NOMO-1 treated with DMSO at 0.1 percent for 48 hours (cell line): ENCODE measurements around the gene SCNM1.
A peak's percentile ranks its signal among the peaks of the same experiment; 100 is the strongest.
"Not testable (repeated sequence)": the region's sequence is repeated elsewhere in the genome, so short reads cannot be mapped to it uniquely, and the experiment has no call there.

Experiments
- DNase-seq: peaks from one replicate; lab custom pipeline; 2025; ENCODE audit not compliant: unreplicated experiment; lab: John Stamatoyannopoulos, UW

SCNM1 gene

DNA sequence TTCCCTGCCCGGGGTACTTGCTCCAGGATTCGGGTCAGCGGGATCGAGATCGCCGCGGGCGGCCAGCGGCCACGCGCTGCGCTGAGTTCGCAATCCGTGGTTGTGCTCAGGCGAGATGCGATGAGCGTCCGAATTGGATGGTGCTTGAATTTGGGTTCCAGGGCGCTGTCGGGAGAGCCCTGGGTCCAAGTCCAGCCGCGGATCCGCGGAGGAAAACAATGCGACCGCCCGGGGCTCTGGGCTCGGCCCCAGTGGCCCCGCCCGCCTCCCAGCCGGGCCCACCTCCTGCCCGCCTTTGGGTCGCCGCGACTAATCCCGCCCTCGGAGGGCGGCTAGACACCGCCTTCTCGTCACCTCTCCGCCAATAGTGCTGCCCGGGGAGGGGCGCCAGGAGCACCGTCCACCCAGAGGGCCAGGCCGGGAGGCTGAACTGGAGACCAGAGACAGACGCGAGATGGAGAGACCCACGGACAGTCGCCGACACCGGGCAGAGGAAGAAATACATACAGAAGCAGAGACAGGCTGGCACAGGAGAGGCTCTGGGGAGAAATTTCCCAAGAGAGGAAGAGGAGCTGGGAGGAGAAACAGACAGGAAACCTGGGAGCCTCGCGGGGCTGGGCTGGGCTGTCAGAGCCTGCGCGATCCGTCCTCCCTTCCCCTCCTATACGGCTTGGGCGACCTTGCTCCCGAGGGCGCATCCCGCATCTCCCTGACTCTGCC, 19.4 kb upstream of the SCNM1 start, which contains the start of gene SEMA6C:
TSS of gene SEMA6C (minus strand) at position 220 of the 720 bp plus-strand sequence. CDS start 4,010 bp downstream, outside the sequence.
- DNase-seq, result peak; percentile 86

DNA sequence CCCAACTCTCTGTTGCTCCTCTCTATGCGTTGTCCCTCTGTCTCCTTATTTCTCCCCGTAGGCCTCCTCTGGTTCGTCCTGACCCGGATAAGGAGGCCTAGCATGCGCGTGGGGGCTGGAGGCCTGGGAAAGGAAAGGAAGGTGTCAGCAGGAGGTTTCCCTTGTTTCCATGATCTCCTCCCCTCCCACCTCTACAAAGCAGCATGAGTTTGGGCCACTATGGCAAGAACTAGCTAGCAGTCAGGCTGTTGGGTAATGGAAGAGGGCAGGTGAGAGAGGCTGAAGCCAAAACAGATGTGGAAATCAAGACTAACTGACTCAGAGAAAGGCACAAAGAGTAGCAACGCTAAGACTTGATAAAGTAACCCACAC, 18.8 kb upstream of the SCNM1 start:
- no peak for DNase-seq

DNA sequence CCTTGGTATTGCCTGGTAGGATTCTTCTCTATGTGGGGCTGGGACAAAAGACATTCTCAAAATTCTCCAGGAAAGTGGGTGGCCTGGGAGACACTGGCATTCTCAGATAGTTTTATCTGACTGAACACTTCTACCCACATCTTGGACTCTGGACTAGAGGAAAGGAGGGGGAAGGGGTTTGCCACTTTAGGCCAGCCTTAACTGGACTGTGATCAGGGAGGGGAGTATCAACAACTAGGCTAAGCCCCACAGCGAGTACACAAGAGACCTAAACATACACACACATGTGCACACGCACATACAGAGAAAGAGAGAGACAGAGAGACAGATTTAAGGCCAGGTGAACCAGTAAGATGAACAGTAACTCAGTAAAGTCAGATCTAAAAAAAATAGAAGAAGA, 18.3 kb upstream of the SCNM1 start:
- no peak for DNase-seq

DNA sequence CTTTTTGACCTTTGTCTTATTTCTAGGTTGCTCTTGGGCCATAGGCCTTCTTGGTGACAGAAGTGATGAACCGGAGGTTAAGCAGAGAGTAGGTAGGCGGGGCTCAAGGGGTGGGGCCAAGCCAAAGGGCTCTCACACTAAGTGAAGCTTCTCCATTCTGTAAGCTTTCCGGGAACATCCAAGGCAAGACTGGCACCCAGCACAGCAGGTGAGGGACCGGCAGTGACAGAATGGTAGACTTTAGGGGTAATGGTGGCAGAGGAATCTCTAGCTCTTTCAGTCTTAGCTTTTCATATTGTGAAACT, 9.5 kb upstream of the SCNM1 start, which contains the start of gene TNFAIP8L2:
TSS of gene TNFAIP8L2 (plus strand) at position 135 of the 305 bp plus-strand sequence. CDS start 2,049 bp downstream, outside the sequence.
- peak; percentile 78 for DNase-seq

DNA sequence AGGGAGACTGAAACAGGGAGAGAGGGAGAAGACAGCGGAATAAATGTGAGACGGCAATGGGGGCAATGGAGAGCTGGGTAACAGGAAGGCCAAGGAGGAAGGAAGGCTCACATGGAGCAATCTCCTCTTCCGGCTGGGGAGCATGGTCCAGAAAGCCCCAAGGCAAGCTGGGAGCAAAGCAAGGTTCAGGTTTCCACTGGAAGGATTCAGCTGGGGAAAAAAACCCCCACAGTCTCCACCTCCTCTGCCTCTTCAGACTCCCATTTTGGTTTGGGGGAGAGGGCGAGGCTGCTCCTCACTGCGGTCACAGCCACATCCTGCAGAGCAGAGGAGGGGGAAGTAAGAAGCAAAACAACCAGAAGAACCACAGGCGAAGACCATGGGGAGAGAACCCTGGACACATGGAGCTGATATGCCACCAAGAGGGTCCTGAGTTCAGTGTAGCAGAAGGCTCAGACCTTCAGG, 8.8 kb upstream of the SCNM1 start:
- peak; percentile 78 for DNase-seq

DNA sequence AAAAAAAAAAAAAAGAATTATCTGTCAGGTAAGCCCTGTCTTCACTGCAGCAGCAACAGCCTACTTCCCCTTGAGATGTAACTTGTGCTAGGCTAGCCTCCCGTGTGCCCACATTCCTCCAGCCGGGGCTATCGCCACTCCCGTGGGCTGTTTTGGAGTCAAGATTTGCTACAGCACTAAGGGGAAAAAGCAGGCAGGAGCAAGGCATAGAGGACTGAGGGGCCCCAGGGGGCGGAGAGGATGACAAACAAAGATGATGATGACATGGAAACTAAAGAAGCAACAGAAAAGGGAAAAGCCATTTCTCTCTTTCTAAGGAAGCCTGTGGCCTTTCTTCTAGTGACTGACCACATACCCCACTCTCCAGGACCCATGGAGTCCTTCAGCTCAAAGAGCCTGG, 7.6 kb upstream of the SCNM1 start:
- DNase-seq, result peak; percentile 12

DNA sequence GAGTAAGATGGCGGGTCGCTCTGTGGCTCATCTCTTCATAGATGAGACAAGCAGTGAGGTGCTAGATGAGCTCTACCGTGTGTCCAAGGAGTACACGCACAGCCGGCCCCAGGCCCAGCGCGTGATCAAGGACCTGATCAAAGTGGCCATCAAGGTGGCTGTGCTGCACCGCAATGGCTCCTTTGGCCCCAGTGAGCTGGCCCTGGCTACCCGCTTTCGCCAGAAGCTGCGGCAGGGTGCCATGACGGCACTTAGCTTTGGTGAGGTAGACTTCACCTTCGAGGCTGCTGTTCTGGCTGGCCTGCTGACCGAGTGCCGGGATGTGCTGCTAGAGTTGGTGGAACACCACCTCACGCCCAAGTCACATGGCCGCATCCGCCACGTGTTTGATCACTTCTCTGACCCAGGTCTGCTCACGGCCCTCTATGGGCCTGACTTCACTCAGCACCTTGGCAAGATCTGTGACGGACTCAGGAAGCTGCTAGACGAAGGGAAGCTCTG, 7.1 kb upstream of the SCNM1 start:
- peak; percentile 20 for DNase-seq

DNA sequence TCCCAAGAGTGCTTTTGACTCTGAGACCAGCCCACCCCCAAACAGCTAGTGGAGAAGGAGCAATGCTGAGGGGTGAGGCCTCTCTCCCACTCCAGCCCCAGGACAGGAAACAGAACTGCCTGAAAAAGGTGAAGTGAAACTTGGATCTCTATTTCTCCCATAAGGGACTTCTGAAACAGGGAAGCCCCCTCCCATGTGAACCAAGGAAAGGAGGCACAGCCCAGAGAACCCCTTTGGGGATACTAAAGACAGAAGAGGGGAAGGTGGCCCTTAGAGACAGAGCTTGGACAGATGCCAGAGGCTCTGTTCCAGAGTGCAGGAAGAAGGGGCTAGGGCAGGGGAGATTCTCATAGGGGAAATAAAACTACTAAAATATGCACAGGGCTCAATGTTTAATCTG, 6.6 kb upstream of the SCNM1 start:
- DNase-seq, result no peak

DNA sequence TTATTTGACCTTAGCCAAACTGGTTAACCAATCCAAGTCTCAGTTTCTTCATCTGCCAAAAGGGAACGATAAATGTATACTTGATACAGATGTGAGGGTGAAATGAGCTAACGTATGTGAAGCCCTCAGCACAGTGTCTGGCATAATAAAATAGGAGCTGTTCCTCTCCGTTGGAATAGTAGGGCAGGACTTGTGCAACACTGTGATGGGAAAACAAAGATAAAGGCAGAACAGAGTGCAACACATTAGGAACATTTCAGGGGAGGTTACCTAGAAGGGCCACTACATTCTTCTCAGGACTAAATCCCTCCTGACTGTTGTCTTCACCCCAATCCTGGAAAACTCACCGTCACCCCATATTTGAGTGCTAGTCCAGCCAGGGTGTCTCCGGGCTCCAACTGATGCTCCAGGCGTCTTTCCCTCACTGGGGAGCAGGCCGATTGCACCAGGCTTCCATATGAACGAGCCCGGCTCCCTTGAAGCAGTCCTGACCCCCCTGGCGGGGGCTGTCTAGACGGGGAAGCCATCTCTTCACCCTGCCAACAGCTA, 1.1 kb upstream of the SCNM1 start:
- DNase-seq, result no peak

DNA sequence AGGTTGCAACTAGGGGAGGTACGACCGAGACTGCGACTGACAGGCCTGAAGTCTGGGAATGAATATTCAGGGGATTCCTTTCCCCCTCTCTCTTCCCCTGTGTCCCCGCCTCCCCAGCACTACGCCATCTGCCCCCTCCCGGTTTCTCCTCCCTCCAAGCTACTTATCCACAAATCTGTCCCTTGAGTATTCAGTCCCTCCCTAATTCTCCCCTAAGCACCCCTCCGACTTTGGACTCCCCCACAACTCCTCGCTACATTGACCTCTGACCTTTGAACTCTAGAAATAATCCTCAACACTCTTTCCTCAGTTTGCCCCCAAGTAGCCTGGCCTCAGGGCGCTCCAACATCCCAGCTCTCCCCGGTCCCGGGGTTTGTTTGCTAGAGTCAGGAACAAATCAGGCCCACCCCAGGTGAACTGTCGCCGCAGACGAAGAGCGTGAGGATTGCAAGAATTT, 635 bp upstream of the SCNM1 start:
- no peak for DNase-seq

DNA sequence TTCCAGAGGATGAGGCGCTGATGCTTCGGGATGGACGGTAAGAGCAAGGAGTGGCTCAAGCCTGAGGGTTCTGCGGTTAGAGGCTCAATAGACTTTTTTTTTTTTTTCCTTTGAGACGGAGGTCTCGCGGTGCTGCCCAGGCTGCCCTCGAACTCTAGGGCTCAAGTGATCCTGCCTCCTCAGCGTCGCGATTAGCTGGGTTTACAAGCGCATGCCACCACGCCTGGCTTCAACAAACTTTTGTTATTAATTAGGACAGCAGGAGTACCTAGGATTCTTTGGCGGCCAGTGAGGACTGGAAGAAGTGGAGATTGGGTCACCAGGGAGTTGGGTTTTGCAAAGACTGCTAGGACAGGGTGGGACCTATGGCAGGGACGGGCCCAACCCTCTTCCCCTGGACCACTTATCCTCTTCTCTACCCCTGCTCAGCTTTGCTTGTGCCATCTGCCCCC, 587 bp downstream of the SCNM1 start:
- peak; percentile 33 for DNase-seq

DNA sequence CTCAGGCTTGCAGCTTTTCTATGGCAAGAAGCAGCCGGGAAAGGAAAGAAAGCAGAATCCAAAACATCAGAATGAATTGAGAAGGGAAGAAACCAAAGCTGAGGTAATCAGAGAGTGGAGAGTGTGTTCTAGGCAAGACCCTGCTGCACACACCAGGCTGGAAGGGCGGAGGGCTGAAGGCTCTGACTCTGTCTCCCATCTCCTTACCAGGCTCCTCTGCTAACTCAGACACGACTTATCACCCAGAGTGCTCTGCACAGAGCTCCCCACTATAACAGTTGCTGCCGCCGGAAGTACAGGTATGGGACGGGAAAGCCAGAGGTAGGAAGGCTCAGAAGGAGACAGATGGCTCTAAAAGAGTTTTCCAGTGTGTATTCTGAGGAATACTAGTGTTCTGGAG, 1.2 kb downstream of the SCNM1 start:
- DNase-seq, result no peak

DNA sequence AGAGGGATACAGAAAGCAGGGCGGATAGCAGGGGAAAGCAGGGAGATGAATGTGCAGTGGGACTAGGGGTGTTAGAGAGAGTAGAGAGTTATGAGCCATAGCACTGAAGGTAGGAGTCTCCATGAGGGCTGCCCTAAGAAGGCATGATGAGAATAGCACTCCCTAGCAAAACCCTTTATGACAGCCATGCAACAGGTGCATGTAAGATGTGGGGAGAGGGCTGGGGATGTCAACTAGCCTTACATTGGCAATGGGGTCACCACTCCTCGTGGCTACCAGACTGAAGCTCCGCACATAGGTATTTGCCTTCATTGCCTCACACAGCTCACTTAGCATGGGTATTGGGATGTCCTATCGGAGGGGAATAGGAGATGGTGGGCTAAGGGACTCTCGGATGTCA, 5.2 kb downstream of the SCNM1 start:
- DNase-seq, result no peak

DNA sequence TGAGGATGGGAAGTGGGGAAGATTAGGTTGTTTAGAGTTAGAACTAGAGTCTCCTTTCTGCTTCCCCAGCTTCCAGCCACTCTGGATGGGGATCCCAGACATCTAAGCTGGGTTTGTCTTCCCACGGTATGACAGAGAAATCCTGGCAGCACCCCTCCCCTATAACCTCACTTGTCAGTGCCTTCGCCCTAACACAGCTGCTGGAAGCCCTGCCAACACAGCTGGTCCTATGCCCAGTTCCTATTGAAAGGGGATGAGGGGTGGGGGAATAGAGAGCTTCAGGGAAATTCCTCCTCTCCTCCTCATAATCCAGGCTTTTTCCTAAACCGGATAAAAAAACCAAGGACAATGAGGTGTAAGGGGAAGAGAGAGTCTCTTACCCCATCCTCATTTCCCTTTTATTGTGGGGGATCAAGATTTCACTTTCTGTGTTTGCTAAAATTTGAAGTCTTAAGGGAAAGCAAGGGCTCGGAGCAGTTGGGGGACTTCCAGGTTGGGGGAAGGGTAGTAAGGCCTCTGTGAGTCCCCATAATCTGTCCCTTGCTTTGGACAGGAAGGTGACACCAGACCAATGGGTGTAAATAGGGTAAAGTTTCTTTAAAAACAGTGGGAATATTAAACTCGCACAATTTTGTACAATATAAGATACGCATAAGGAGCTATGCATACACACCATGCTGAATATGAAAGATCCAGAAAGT, 9.2 kb downstream of the SCNM1 start:
- no peak for DNase-seq

DNA sequence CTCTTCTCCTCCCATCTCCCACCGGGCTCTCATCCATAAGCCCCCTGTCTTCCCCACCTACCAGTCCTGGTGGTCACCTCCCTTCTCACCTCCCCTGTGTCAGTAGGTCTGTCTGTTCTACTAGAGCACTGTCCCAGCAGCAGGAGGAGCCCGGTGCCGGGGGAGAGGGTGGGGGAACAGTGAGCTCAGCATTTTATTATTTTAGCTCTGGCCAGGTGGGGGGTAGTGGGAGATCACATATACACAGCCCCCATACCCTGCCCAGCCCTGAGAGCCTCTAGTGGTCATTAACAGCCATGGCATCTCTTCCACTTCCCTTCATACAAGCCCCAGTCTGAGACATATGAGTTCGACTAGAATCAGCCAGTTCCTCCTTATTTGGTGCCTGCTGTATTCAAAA, 9.9 kb downstream of the SCNM1 start, which contains the start of gene TMOD4:
TSS of gene TMOD4 (minus strand) at position 119 of the 400 bp plus-strand sequence. CDS start 1,106 bp downstream, outside the sequence.
- DNase-seq, result peak; percentile 21

DNA sequence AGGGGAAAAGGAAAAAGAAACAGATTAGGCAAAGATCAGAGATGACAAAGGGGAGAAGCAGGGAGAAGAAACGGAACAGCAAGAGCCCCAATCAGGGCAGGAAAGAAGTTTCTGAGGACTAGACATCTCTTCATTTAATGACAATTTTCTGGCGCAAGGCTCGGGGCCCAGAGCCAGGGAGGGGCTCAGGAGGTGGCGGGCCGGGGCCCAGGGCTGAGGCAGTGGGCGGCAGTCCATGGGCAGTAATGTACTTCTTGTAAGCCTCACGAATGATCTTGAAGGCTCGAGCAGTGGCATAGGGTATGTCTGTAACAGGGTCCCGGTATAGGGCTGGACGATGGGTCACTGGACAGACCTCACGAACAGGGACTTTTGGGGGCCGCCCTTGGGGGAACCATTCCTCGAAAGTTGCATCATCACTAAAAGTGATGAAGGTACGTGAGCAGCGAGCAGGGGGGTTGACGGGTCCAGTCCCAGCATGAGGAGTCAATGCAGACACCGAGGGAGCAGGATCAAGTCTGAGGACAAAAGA, 10.6 kb downstream of the SCNM1 start:
- DNase-seq, result no peak

DNA sequence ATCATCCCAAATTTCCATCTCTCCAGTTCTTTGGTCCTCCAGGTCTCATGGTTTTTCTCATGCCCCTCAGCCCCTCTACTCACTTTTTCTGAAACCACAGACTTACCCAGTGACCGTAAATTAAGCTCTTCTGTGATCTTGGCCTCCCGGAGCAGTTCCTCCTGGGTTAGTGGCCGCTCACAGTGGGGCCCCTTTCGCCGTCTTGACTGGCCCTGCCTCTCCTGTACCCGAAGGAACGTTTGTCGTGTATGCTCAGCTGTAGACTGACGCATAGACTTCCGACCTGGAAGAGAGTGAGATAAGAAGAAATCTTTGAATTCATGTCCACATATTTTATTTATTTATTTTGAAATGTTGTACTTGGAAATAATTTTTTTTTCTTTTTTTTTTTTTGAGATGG, 18.3 kb downstream of the SCNM1 start:
- DNase-seq, result no peak

DNA sequence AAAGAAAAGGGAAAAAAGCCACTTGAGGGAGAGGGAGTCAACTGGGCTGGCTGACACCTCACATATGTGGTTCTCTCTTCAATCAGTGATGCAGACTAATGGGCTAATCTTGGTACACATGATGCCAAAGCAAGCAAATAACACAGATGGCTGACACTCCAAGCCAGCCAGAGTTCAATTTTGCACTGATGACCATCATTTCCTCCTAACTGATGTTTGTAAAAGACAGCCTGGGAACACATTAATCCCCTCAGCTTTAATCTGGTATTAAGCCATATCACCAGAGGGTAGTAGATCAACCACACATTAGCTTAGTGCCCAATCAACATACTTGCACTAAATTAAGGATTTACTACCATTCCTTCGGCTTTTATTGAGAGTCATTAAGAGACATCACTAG, 21.3 kb downstream of the SCNM1 start:
- no peak for DNase-seq

DNA sequence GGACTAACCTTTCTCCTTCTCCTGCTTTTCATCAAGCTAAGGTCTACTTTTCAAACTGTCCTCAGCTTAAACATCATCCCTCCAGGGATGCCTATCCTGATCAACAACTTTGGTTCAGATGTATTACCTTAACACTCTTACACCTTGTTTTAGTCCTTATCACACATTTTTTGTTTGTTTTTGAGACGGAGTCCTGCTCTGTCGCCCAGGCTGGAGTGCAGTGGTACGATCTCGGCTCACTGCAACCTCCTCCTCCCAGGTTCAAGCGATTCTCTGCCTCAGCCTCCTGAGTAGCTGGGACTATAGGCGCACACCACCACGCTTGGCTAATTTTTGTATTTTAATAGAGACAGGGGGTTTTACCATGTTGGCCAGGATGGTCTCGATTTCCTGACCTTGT, 22.7 kb downstream of the SCNM1 start:
- DNase-seq, result not testable (repeated sequence)

DNA sequence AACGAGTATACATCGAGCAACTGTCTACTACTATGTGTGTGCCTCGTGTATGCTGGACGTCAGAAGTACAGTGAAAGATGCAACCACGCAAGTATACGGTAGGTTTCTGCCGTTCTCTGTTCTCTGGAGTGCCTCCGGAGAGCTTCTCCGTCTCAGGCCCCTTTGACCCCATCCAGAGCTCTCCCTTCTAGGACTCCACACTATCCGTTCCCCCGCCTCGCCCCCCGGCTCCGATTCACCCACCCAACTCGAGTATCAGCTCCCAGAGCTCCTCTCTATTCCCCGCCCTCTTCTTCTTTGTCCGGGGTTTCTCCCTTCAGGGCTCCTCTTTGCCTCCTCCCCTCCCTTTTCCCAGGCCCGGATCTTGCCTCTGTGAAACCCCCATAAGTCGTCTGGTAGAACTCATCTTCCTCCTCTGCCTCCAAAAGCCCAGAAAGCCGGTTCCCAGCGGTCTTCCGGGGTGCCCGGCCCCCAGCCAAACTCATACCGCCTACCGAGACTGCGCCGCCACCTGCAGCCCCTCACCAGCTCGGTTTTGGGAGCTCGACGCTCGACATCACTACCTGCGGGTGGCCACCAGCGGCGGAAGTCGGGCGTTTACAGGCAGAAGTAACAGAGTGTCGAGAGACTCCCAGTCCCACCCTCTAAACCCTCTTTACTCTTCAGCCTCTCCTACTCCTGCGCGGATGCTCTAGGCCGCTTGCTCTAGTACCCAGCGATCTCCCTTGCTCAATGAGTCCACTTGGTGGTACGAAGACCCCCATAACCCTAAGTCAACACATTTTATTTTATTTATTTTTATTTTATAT, 23.9 kb downstream of the SCNM1 start, which contains the start of gene VPS72:
TSS of gene VPS72 (minus strand) at position 561 of the 809 bp plus-strand sequence. CDS start at position 485, 76 bp downstream.
- DNase-seq, result peak; percentile 93
